NCI-H446 treated with DMSO at 0.1 percent for 48 hours (cell line): ENCODE results near the gene CSK.
A peak's percentile ranks its signal among the peaks of the same experiment; 100 is the strongest.

ENCODE experiments used
- DNase-seq: peaks from one replicate; lab custom pipeline; 2025; lab: John Stamatoyannopoulos, UW

Gene CSK

DNA sequence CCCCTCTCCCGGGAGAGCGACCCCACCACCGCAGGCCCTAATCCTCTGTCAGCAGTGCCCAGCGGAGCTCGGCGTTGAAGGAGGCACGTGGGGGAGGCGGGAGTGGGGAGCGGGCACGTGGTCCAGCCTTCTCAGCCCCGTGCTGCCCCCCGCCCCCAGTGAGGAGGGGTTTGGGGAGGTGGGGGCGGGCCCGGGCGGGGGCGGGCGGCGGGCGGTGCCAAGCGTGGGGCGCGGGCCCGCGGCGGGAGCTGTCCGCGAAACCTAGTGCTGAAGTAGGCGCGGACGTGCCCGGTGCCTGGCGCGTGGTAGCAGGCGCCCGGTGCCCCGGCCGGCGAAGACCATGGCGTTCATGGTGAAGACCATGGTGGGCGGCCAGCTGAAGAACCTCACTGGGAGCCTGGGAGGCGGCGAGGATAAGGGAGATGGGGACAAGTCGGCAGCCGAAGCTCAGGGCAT lies 44.5 kb downstream of the CSK start, which contains the start of gene CPLX3:
CPLX3 (plus strand) TSS at position 264 of the 456 bp plus-strand sequence; CDS start at position 341, 77 bp downstream.
- no peak for DNase-seq

GRCh38 chr15:74826921-74827320 lies 45.0 kb downstream of the CSK start:
- no peak for DNase-seq

GRCh38 chr15:74827614-74828013 lies 45.7 kb downstream of the CSK start:
- DNase-seq: no peak

DNA sequence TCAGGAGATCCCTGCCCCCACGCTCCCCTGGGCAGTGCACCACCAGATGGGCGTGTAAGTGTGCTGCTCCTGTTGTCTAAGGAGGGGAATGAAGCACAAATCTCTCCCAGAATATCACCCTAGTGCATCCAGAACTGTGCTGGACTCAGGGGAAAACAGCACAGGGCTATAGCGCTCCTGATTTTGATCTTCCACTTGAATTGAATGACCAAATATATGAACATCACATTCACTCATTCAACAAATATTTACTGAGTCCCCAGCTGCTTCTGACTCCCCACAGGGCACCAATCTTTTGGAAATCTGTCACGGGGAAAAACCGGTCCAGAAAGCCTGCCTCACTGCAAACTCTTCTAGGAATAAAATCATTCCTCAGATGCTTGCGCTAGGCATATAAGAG lies 47.0 kb downstream of the CSK start:
- DNase-seq: peak; percentile 76

DNA sequence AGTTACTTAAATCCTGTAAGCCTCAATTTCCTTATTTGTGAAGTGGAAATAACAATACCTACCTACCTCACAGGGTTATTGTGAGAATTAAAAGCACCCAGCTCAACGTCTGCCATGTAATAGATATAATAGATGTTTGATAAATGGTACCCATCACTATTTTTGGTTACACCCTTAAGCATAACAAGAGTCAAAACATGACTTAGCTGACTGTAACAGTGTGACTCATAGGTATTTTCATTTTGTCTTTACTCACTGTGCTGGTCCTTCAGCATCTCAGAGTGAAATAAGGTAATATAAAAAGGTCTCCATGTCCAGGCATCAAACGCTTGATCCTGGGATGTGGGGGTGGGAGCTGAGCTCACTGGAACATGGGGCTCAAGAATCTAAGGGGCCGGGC lies 47.6 kb downstream of the CSK start:
- DNase-seq: no peak

- DNase-seq: peak; percentile 42
Measured at GRCh38 chr15:74829991-74830390, 48.1 kb downstream of the CSK start.

- peak; percentile 87 for DNase-seq
Measured at GRCh38 chr15:74830868-74831267, 49.0 kb downstream of the CSK start.

DNA sequence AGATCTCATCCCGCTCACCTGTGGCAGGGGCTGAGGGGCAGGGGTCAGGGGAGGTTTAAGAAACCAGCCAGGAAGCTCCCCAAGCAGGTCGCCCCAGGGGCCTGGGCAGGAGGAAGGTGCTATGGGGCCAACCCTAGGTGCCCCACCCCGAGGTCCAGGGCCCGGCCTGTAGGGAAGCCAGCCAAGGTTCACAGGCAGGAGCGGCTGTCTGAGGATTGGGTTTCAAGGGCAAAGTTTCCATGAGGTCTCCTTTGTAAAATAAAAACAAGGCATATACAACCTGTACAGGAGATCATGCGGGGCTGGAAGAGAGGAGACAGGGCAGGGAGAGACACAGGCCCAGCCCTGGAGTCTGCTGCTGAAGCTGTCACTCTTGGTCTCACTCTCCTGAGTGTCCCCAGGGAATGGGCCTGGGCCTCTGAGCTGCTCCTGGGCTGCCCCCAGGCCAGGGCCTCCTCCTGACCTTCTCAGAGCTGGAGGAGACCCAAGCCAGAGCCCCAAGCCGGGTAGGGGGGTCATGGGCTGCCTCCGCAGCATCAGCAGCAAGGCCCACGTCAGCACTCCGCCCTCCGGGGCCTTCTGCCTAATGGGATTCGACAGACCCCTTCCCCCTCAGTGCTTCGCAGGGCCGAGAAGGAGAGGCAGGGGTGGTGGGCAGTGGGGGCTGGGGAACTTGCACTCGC lies 50.1 kb downstream of the CSK start:
- DNase-seq: no peak

DNA sequence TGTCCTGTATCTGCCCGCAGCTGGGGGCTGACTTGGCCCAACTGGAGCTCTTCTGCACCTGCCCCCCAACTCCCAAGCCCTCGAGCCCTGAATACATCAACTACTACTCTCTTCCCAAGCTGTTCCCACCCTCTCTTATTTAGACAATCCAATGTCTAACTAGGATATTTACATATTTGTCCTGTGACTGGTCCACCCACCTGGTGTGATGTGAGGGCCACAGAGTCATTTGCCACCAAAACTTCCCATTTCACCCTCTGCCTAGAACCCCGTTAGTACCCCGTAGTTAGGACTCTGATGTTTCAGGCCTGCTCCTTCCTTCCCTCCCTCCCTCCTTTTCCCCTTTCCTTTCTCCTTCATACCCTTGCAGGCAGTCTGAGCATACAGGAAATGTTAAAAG lies 50.9 kb downstream of the CSK start:
- no peak for DNase-seq

DNA sequence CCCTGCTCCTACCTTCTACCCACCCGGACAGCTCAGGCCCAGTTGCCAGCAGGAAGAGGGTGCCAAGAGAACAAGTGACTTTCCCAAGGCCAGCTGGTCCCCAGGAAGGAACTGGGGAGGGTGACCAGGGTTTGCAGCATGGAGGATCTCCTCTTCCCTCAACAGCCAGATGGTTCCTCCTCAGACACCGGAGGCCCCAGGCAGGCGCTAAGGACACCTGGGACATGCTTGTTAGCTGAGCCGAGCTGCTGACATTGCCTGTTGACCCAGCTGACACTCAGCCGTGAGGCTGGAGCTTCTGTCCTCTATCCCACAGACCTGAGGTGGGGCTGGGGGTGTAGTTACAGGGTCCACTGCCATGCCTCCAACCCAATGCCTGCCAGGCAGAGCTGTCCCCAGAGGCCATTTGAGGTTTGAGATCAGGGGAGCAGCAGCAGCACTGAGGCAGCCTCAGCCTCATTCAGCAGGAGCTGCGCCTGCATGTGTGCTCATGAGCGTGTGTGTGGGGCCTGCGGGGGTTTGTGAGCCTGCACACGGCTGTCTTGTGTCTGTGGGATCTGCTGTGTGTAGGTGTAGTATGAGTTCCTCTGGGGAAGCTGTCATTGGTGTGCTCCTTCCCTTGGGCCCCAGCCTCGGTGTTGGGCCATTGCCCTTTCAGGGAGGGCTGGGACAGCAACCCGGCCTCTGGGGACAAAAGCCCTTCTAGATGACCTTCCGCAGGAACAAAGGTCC lies 51.7 kb downstream of the CSK start:
- no peak for DNase-seq

DNA sequence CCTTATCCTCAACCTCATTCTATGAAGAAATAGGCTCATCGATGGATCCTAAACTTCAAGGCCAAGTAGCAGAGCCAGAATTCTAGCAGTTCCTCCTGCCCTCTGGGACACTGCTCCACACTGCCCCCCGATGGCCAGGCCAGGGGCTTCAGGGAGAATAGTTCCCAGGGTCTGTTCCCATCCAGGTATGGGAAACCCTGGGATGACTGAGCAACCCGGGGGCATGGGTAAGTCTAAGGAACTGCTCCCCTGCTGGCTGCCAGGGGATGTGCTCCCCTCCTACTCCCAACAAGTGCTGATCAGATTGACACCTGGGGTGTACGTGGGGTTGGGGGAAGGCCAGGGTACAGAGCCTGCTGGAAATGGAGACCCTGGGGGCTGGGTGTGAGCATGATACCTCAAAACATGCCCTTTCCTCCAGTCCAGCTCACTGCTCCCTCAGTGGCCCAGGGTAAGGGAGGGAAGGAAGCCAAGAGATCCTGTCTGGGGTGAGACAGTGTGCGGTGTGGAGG lies 53.5 kb downstream of the CSK start:
- DNase-seq: peak; percentile 29

DNA sequence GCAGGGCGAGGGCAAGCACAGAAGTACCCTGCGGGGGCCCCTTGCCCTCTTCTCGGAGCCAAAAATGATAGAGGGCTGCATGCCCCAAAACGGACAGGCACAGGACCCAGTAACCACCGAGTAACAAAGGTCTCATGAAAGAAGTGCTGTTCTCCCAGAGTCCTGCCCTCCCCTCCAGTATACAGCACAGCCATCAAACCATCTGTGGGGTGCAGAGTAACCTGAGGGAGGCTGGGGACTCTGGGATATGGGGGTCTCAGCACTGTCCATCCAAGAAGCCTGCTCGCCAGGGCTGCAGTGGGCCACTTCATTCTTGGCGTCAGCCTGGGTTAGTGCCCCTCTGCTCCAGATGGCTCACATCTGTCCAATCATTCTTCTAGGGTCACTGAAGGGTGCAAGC lies 55.0 kb downstream of the CSK start:
- no peak for DNase-seq

- DNase-seq: no peak
Measured at GRCh38 chr15:74837482-74838136, 55.7 kb downstream of the CSK start.

- no peak for DNase-seq
Measured at GRCh38 chr15:74838137-74838516, 56.2 kb downstream of the CSK start.

DNA sequence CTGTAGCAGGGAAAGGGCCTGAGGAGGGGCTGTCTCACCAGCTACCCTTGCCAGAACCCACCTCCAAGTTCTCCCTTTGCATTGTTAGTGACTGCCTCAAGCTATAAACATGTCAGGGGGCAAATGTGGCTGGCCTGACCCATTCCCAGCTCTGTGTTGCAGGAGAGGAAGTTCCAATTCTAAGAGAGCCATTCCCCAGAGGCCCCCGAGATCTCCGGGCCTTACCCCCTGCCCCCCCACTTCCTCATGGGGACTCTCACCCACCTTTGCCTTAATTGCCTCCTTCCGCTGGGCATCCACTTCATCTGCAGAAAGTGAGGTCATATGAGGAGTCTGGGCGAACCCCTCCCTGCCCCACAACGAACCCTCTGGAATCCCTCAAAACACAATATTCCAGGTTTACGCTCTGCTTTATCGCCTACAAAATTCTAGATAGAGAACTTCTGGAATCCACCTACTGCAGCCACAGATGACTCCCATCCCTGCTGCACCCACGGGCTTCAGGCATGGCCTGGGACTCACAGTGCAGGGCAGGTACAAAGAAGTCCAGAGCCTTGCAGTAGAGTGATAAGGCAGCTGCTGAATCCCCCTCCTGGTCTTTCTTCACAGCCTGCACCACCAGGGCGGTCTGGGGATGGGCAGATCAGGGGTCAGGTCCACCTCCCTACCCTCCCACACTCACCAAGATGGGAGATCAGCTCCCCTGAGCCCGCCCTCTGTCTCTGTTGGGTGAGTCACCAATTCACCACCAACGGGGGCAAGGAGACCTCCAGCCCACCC lies 57.1 kb downstream of the CSK start:
- no peak for DNase-seq

- no peak for DNase-seq
Measured at GRCh38 chr15:74839526-74840395, 57.9 kb downstream of the CSK start.

- no peak for DNase-seq
Measured at GRCh38 chr15:74840851-74841775, 59.2 kb downstream of the CSK start.

- no peak for DNase-seq
Measured at GRCh38 chr15:74841891-74842373, 60.1 kb downstream of the CSK start.

- DNase-seq: peak; percentile 49
Measured at GRCh38 chr15:74842581-74843444, 60.9 kb downstream of the CSK start, which contains the start of gene ULK3. Gene ULK3, minus strand, starts transcription at chr15:74843156. Its CDS starts 51 bp downstream, at chr15:74843105.
